Stimulated activated effector memory CD8-positive, alpha-beta T cell treated with anti-CD3 and anti-CD28 coated beads, Interleukin-12 subunit alpha, Interleukin-12 subunit beta, amount 100 ng/mL, for 72 hours (primary cell): ENCODE results near the gene DNMBP.
"Not testable (repeated sequence)": the region's sequence is repeated elsewhere in the genome, so short reads cannot be mapped to it uniquely, and the experiment has no call there.

Experiments
- ATAC-seq: fragments of 150-1000 bp; cut with Tn5 transposase; 2 replicates; pipeline ENCODE4 v1.10.0; 2021
- DNase-seq, 2 donors: peaks; one replicate each; pipeline ENCODE4 v3.0.0; 2021 to 2022; ENCODE audit warnings: low spot score in 2 of 2
- H3K27ac Mint-ChIP-seq: one replicate; pipeline ENCODE4 v1.8.0; 2022; ENCODE audit warnings: mild to moderate bottlenecking, mixed read lengths
- H3K36me3 Mint-ChIP-seq: one replicate; pipeline ENCODE4 v1.8.0; 2022; ENCODE audit warnings: mild to moderate bottlenecking, mixed read lengths
- H3K4me1 Mint-ChIP-seq: one replicate; pipeline ENCODE4 v1.8.0; 2022; ENCODE audit warnings: mixed read lengths
- H3K4me3 Mint-ChIP-seq: one replicate; pipeline ENCODE4 v1.8.0; 2022; ENCODE audit warnings: mild to moderate bottlenecking, mixed read lengths
- H3K9me3 Mint-ChIP-seq: one replicate; pipeline ENCODE4 v1.8.0; 2022; ENCODE audit warnings: mixed read lengths

The DNMBP gene

GRCh38 chr10:99958806-99959205 is 50.9 kb downstream of the DNMBP start:
- no peak for ATAC-seq
- peaks cover 21% of the 10 kb centered on the region for H3K36me3 Mint-ChIP-seq
- no peak overlapping the region for H3K4me3 Mint-ChIP-seq
- H3K9me3 Mint-ChIP-seq: no peaks in the 10 kb centered on the region
- no peak for DNase-seq
- H3K27ac Mint-ChIP-seq: no peak overlapping the region
- H3K4me1 Mint-ChIP-seq: no peaks in the 10 kb centered on the region

GRCh38 chr10:99958302-99958701 is 51.4 kb downstream of the DNMBP start:
- no peak for ATAC-seq
- no peaks in the 10 kb centered on the region for H3K9me3 Mint-ChIP-seq
- H3K27ac Mint-ChIP-seq: no peak overlapping the region
- no peaks in the 10 kb centered on the region for H3K4me1 Mint-ChIP-seq
- H3K36me3 Mint-ChIP-seq: peaks cover 21% of the 10 kb centered on the region
- DNase-seq: no peak
- no peak overlapping the region for H3K4me3 Mint-ChIP-seq

- H3K9me3 Mint-ChIP-seq, ATAC-seq, H3K27ac Mint-ChIP-seq, H3K4me3 Mint-ChIP-seq, H3K4me1 Mint-ChIP-seq, DNase-seq: not testable (repeated sequence)
- H3K36me3 Mint-ChIP-seq: peaks cover 21% of the 10 kb centered on the region
Observed at GRCh38 chr10:99953510-99953909, 56.2 kb downstream of the DNMBP start.

GRCh38 chr10:99952799-99953198 is 56.9 kb downstream of the DNMBP start:
- DNase-seq (no peak), ATAC-seq (no peak)
- no peak overlapping the region for H3K4me3 Mint-ChIP-seq
- no peak overlapping the region for H3K27ac Mint-ChIP-seq
- H3K36me3 Mint-ChIP-seq: peaks cover 21% of the 10 kb centered on the region
- peaks cover 5% of the 10 kb centered on the region for H3K9me3 Mint-ChIP-seq
- H3K4me1 Mint-ChIP-seq: no peaks in the 10 kb centered on the region

GRCh38 chr10:99946051-99946450 is 63.7 kb downstream of the DNMBP start:
- not testable (repeated sequence) for H3K9me3 Mint-ChIP-seq, H3K36me3 Mint-ChIP-seq, H3K4me3 Mint-ChIP-seq, DNase-seq, ATAC-seq, H3K27ac Mint-ChIP-seq, H3K4me1 Mint-ChIP-seq

- Mint-ChIP-seq H3K36me3 (no peaks in the 10 kb centered on the region), H3K4me1 (peaks cover 6% of the 10 kb centered on the region), H3K4me3 (no peak overlapping the region), H3K27ac (no peak overlapping the region), H3K9me3 (no peaks in the 10 kb centered on the region)
- DNase-seq (no peak), ATAC-seq (no peak)
Observed at GRCh38 chr10:99945263-99945662, 64.5 kb downstream of the DNMBP start.

GRCh38 chr10:99944860-99945259 is 64.9 kb downstream of the DNMBP start:
- Mint-ChIP-seq H3K36me3 (no peaks in the 10 kb centered on the region), H3K4me1 (peaks cover 7% of the 10 kb centered on the region)

GRCh38 chr10:99943908-99944307 is 65.8 kb downstream of the DNMBP start:
- Mint-ChIP-seq H3K36me3 (no peaks in the 10 kb centered on the region), H3K27ac (no peak overlapping the region), H3K4me3 (no peak overlapping the region), H3K9me3 (no peaks in the 10 kb centered on the region), H3K4me1 (peaks cover 7% of the 10 kb centered on the region)
- DNase-seq: no peak
- no peak for ATAC-seq

More at GRCh38 chr10:99944860-99945259, 64.9 kb downstream of the DNMBP start:
- DNase-seq (no peak), ATAC-seq (no peak)
- H3K4me3 Mint-ChIP-seq: no peak overlapping the region
- H3K27ac Mint-ChIP-seq: no peak overlapping the region
- H3K9me3 Mint-ChIP-seq: no peaks in the 10 kb centered on the region

GRCh38 chr10:99941942-99942820 is 67.6 kb downstream of the DNMBP start:
- Mint-ChIP-seq H3K4me3 (no peak overlapping the region), H3K4me1 (peaks cover 18% of the 10 kb centered on the region), H3K9me3 (no peaks in the 10 kb centered on the region), H3K27ac (no peak overlapping the region), H3K36me3 (no peaks in the 10 kb centered on the region)
- ATAC-seq (no peak), DNase-seq (no peak)

GRCh38 chr10:99938563-99938962 is 71.2 kb downstream of the DNMBP start:
- Mint-ChIP-seq H3K36me3 (no peaks in the 10 kb centered on the region), H3K27ac (no peak overlapping the region), H3K4me3 (no peak overlapping the region), H3K9me3 (no peaks in the 10 kb centered on the region), H3K4me1 (peaks cover 18% of the 10 kb centered on the region)
- DNase-seq (no peak), ATAC-seq (peak; percentile 80)

GRCh38 chr10:99937630-99938029 is 72.1 kb downstream of the DNMBP start:
- Mint-ChIP-seq H3K27ac (no peak overlapping the region), H3K4me1 (peaks cover 18% of the 10 kb centered on the region), H3K36me3 (no peaks in the 10 kb centered on the region), H3K9me3 (no peaks in the 10 kb centered on the region), H3K4me3 (no peak overlapping the region)
- DNase-seq: no peak
- ATAC-seq: peak; percentile 95

- not testable (repeated sequence) for H3K27ac Mint-ChIP-seq, H3K4me3 Mint-ChIP-seq, ATAC-seq, H3K4me1 Mint-ChIP-seq, H3K9me3 Mint-ChIP-seq, H3K36me3 Mint-ChIP-seq, DNase-seq
Observed at GRCh38 chr10:99932203-99932957, 77.4 kb downstream of the DNMBP start.

- no peak overlapping the region for H3K27ac Mint-ChIP-seq
- no peaks in the 10 kb centered on the region for H3K36me3 Mint-ChIP-seq
- no peak overlapping the region for H3K4me3 Mint-ChIP-seq
- peaks cover 6% of the 10 kb centered on the region for H3K4me1 Mint-ChIP-seq
- no peak for DNase-seq
- ATAC-seq: no peak
- no peaks in the 10 kb centered on the region for H3K9me3 Mint-ChIP-seq
Observed at GRCh38 chr10:99930731-99931550, 78.8 kb downstream of the DNMBP start.

- peaks cover 6% of the 10 kb centered on the region for H3K4me1 Mint-ChIP-seq
- ATAC-seq: no peak
- H3K4me3 Mint-ChIP-seq: no peak overlapping the region
Observed at GRCh38 chr10:99929360-99929759, 80.4 kb downstream of the DNMBP start.

GRCh38 chr10:99927721-99928280 is 81.9 kb downstream of the DNMBP start:
- no peak overlapping the region for H3K27ac Mint-ChIP-seq
- DNase-seq: no peak
- H3K4me1 Mint-ChIP-seq: peaks cover 11% of the 10 kb centered on the region
- H3K4me3 Mint-ChIP-seq: no peak overlapping the region
- H3K36me3 Mint-ChIP-seq: no peaks in the 10 kb centered on the region
- no peak for ATAC-seq
- H3K9me3 Mint-ChIP-seq: no peaks in the 10 kb centered on the region

More at GRCh38 chr10:99929360-99929759, 80.4 kb downstream of the DNMBP start:
- no peak overlapping the region for H3K27ac Mint-ChIP-seq
- no peaks in the 10 kb centered on the region for H3K36me3 Mint-ChIP-seq
- no peaks in the 10 kb centered on the region for H3K9me3 Mint-ChIP-seq
- no peak for DNase-seq
